Right lung (tissue), 5 donors: ENCODE data around the gene ALKAL2. TPM values are rescaled to one million over a fixed set of nuclear protein-coding genes. Genes with fewer than 3 reads are reported as not detected.

Source experiments
- DNase-seq, 2 donors: peaks; one replicate each; pipeline ENCODE4 v3.0.0-alpha.2; 2013
- polyA plus RNA-seq, 5 donors: library from polyadenylated mRNA; unstranded; fragments of 120-200 nt; gene quantifications; one replicate each; pipeline versions ENCODE4 v1.2.1 to v1.2.3, GENCODE V29; 2013; ENCODE audit warnings: inconsistent platforms in 1 of 5, low replicate concordance in 1 of 5; ENCODE audit not compliant: insufficient read length in 5 of 5, insufficient read depth in 1 of 5

ALKAL2 gene
- polyA plus RNA-seq, 5 donors: 7.5 to 16.0 (median 9.1) TPM

DNA sequence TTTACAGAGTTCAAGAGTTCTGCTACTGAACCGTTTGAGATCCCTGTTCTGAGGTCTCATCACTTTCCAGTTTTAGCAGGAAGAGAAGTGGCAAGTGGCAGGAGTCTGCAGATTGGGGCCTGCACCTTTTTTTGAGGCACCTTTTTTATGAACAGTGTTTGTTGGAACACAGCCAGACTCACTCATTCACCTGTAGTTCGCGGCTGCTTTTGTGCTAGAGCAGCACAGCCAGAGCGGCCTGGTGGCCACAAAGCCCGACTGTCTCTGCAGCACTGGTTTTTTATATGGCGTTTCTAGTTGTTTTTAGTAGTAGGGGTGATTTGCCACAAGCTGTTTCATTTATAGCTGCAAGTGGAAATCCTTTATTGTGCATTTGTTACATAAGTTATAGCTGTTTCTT, 14.6 kb downstream of the ALKAL2 start:
- DNase-seq: no peak

- no peak for DNase-seq
Observed at GRCh38 chr2:271917-272316, 16.0 kb downstream of the ALKAL2 start.

DNA sequence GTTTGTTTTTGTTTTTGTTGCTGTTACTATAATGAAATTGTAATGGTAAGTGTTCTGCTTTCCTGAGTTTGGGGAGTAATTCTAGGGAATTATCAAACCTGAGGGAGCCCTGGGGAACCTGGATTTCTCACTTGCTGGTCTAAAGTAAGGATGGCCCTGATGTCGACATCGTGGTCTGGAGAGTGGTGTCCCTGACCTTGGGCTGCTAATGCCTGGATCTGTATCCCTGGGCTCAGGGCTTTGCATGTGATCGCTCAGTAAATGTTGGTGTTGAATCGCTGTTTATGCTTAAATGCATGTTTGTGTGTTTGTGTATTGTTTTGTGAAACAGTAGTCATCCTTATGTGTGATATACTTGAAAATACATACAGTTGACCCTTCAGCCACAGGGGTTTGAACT, 17.0 kb downstream of the ALKAL2 start:
- DNase-seq: no peak

- DNase-seq: no peak
Observed at GRCh38 chr2:269356-270030, 18.4 kb downstream of the ALKAL2 start.

DNA sequence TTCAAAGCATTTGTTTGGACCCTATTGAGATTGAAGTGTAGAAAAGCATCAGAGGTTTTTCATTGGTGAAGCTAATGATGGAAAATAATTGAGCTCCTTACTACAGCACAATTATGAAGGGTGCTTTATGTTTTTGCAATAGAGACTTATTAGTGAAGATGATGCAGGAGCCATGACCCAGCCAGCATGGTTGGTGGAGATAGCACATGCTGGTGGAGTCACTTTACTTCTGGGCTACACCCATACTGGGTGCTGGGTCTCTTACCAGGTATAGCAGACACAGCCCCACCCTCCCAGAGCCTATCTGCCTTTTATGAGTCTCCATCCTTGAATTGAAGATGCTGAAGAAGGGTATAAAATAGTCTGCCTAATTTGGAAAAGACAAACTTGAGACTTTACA, 19.6 kb downstream of the ALKAL2 start:
- DNase-seq: no peak

- peak; percentile 97 to 98 for DNase-seq
Observed at GRCh38 chr2:264493-265468, 23.1 kb downstream of the ALKAL2 start, which contains the start of gene ACP1. Gene ACP1, plus strand, starts transcription at chr2:264947. Its CDS starts 18 bp downstream, at chr2:264965.

DNA sequence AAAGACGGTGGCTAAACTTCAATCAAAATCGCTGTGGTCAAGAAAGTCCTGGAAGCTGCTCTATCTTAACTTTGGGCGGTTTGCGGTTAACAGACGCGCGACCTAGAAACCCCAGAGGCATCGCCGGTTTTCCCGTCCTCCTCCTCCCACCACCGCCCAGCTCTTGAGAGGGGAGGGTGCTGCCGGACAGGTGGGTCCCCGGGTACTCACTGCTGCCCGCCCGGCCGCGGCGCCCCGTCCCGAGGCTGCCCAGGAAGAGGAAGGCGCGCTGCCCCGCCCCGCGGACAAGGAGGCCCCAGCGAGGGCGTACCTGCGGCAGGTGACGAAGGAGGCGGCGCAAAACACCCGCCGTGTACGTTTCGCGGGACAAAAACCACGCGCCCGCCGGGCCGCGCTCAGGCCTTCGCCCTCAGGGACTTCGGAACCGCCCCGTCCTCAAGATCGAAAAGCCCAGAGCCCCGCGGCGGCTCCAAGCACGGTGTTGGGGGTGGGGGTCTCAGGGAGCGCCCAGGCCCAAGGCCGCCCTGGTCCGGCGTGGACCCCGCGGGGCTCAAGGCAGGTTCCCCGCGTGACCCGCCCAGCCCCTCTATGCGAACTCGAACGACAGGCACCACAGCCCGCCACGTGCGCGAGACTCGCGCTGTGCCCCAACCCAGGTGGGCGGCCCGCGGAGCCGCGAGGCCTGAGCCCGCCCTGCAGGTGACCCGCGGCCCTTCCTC, 24.0 kb downstream of the ALKAL2 start, which contains the start of gene SH3YL1:
Gene SH3YL1, minus strand, starts transcription at position 259 of the 719 bp plus-strand sequence. Its CDS starts 48 bp downstream, at position 211.
- no peak for DNase-seq

DNA sequence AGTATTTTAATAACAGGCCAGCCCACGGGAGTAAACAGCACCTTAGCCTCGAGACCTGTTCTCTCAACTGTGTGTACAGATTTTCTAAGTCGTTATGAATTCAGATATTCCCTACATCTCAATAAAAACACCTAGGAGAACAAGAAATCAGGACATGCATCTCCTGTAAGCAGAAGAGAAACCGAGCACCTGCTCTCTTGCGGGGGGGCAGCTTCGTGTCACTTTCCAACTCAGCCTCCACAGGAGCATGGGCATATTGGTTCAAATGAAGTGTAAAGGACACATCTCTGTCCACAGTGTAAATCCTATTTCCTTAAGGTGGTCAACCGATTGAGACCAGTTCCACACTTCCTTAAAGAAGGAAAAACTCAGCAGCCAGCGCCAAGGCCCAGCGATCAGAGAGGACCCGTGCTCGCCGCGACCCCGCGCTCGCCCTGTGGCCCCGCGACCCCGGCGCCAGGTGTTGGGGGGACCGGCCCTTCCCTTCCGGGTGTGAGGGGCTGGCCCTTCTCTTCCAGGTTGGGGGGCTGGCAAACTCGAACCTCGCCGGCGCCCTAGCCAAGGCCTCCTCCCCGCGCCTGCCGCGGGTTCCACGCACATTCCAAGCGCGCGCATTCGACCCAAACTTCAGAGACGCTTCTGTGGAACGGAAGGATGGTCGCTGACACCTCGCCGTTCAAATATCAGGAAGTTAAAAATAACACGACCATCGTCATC, 24.7 kb downstream of the ALKAL2 start:
- no peak for DNase-seq

GRCh38 chr2:262117-262516, 25.8 kb downstream of the ALKAL2 start:
- no peak for DNase-seq

GRCh38 chr2:260507-261161, 27.3 kb downstream of the ALKAL2 start:
- no peak for DNase-seq

DNA sequence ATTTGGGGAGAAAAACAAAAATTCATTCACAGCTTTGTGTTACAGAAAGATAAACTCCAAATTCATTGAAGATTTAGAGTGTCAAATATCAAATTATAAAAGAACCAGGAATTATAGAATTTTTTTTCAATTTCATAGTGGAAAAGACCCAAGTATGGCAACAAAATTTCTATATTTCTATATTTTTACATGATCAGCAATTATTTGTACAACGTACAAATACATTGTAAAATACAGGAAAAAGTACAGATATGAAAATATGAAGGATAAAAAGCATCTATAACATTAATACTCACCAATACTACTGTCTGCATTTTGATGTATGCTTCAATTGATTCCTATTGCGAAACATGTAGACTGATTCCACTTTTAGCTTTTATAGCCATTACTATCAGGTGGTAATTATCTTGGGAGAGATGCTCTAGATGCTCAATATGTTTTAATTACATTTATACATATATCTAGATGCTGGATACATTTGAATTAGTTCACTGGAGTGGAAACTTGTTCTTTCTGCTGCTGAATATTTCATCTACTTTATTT, 28.0 kb downstream of the ALKAL2 start:
- DNase-seq: no peak

DNA sequence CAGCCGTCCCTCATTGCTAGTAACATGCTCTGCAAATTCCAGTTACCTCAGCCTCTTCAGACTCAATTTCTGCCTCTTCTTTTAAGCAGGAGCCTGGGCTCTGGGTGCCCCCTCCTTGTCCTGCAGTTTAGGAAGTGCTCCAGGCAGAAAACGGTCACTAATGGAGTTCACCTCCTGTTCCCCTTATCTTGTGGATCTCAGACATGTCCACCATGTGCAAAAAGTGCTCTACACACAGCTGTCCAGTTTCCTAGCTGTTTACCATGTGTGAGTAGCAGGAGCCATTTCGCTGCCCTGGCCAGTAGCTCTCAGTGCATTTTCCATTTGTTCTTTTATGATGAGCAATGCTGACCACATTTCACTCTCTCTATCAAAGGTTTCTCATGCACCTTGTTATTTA, 29.0 kb downstream of the ALKAL2 start:
- DNase-seq: no peak

GRCh38 chr2:257842-258241, 30.0 kb downstream of the ALKAL2 start:
- no peak for DNase-seq

DNA sequence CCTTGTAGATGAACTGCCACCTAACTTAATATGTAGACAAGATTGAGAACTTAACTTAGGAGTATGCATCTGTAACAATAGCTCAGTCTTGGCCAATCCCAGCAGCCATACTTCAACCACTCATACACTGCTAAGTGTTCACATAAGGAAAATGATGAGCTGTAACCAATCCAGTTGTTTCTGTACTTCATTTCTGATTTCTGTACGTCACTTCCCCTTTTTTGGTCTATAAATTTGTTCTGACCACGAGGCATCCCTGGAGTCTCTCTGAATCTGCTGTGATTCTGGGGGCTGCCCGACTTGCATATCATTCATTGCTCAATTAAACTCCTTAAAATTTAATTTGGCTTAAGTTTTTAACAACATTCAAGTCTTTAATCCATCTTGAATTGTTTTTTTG, 30.5 kb downstream of the ALKAL2 start:
- DNase-seq: no peak

GRCh38 chr2:256094-256493, 31.8 kb downstream of the ALKAL2 start:
- no peak for DNase-seq

DNA sequence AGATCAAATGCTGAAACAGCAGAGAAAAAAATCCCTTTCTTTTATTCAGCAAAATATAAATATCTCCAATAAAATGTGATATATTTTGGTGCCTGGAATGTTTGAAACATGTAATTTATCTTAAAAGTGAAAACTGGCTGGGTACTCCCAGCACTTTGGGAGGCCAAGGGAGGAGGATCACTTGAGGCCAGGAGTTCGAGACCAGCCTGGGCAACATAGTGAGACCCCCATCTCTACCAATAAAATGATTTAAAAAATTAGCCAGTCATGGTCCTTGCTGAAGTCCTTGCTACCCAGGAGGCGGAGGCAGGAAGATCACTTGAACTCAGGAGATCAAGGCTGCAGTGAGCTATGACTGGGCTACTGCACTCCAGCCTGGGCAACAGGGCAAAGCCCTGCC, 32.7 kb downstream of the ALKAL2 start:
- no peak for DNase-seq

DNA sequence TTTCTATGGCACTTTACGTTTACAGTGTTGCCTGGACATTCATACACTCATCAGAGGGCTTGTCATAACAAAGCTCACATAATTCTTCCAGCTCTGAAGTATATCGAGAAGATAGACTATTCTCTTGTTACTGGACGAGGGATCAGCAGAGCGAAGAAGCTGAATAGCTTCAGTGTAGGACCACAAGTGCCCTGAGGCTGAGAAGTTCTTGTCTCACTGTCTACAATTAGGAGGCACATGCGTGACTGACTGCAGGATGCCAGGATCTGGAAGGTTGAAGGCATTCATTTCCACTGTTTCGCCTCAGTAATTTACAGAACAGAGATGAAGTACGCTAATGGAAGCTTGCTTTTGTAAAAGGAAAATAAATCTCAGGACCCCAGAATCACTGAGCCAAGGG, 33.6 kb downstream of the ALKAL2 start:
- DNase-seq: no peak

GRCh38 chr2:253202-253638, 34.7 kb downstream of the ALKAL2 start:
- no peak for DNase-seq

GRCh38 chr2:252001-252602, 35.8 kb downstream of the ALKAL2 start:
- no peak for DNase-seq

- DNase-seq: no peak
Observed at GRCh38 chr2:249538-250042, 38.3 kb downstream of the ALKAL2 start.
